ENCODE measurements around the gene CEP41.

CEP41 gene

GRCh38 chr7:130366564-130366963 is 74.3 kb downstream of the CEP41 start:
- no peak for FAIRE-seq

DNA sequence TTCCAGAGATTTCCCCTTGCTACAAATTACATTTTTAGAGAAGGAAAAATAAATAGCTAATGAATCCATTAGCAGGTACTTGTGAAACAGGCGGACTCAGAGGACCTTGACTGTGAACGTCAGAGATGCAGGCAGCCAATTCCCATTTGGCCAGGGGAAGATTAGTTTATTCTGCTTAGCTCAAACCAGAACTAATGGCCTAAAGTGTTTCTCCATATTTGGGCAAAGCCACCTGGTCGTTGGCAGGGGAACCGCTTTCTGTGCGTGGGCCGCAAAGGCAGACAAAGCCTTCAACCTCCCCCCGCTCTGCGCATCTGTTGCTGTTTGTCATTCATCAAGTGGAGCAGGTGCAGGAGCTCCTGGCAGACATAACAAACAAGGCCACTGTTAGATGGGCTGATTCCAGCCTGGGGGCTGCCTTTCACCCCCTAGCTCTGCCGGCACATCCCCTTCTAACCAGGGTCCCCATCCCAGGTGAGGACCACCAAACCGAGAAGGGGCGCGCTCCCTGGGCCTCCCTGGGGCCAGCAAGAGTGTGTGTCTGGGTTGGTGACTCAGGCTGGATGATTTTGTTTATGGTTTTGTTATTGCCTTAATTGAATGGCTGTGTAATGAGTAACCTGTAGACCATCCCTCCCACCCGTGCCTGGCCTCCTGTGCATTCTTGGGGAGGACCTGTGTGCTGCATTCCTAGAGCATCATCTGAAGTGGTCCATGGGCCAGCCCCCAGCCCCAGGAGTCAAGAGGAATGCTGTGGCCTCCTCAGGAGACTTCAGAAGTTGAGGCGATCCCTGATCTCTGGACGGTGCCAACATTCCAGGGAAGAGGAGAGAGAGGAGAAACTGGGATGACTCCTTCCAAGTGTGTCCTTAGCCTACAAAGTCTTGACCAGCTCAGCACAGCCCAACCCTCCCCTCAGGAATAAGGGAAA is 75.0 kb downstream of the CEP41 start:
- no peak for FAIRE-seq

DNA sequence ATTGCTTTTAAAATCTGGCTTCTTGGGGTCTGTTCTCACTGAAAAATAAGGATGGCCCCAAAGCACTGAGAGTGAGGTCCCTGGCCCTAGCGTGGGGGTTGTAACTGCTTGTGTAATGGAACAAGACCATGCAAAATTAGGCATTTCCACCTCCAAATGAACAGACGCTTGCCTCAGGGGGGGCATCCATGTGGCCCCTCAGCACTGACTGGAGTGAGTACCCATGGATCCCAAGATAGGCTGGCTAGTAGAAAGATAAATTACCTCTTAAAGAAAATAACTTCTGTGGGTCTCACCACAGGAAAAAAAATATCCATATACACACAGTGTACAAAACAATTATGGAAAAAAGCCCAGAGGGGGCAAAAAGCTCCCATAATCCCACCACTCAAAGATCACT is 75.7 kb downstream of the CEP41 start:
- FAIRE-seq = no peak

DNA sequence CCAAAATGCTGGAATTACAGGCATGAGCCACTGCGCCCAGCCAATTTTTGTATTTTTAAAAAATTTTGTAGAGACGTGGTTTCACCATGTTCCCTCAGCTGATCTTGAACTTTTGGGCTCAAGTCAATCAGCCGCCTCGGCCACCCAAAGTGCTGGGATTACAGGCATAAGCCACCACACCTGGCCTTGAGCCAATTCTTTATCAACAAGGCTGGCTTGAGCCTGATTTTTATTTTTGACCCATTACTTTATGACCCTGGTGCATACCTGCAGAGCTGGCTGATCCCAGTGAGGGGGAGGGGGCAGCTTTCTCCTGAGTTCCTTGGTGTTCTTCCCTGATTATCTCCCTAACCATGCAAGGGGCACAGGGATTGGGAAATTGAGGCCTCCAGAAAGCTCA is 76.4 kb downstream of the CEP41 start:
- FAIRE-seq = no peak

DNA sequence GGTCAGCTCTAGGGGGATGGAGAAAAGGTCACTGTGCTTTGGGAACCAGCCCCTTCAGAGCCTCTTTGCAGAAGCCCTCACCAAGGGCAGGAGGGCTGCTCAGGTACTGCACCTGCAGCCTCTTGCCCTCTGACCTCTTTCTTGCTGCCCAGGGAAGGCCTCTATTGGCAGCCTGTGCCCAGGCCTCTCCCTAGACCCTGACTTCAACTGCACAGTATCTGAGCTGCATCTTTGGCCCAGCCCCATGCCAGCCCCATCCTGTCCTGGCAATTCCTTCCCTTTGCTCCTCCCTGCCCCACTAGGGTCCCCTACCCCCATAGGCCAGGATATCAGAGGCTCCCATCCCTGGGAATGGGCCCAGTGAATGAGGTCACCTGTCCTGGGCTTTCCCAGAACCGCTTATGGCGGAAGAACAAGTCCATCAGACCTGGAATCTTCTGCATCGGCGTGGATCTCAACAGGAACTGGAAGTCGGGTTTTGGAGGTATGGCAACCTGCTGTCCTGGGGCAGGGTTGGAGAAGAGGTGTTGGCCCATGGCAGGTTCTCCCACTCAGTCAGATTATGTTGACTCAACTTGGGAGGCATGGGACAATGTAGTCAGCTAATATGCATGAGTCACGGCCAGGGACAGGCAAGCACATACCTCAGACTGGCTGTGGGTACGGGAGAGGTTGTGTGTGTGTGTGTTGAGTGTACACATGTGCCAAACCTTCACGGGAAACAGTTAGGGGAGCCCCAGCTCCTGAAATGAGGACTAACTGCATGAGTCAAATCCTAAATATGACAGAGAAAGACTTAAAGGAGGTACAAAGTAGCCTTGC is 77.6 kb downstream of the CEP41 start:
- FAIRE-seq = no peak

GRCh38 chr7:130362251-130362816 is 78.5 kb downstream of the CEP41 start:
- no peak for FAIRE-seq

DNA sequence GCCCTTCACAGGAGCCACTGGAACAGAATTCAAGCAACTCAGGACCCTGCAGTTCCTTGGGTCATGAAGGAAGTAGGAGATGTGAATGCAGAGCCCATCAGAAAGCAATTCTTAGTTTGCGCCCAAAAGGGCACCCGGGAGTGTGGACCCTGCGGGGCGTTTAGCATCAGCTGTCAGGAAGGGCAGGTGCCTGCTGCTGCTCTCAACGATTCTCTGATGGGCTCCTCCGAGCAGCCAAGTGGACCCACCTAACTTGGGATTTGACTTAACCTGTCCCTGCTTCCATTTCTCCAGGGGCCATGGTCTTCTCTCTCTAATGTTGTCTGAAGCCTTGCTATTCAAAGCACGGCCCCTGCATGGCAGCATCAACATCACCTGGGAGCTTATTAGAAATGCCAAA is 79.1 kb downstream of the CEP41 start:
- FAIRE-seq = no peak

- FAIRE-seq = no peak
These were observed 80.3 kb downstream of the CEP41 start for GRCh38 chr7:130360518-130360917.

- no peak for FAIRE-seq
These were observed 81.4 kb downstream of the CEP41 start for GRCh38 chr7:130359276-130359857.

DNA sequence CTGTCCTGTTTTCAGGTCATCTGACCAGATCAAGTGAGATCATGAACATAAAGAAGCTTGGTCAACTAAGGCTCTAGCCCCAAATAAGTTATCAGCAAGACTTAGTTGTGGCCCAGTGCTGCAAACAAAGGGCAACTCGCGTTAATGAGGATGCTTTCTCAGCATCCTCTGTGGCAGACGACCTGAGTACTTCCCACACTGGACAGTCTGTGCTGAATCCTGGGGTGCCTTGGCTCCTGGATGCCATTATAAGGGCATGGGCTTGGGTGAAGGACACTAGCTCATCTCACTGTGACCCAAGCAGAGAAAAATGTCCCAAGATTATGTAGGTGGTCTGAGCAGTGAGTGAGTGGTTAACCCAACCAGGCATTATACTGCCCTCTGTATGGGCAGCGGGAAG is 82.3 kb downstream of the CEP41 start:
- no peak for FAIRE-seq

DNA sequence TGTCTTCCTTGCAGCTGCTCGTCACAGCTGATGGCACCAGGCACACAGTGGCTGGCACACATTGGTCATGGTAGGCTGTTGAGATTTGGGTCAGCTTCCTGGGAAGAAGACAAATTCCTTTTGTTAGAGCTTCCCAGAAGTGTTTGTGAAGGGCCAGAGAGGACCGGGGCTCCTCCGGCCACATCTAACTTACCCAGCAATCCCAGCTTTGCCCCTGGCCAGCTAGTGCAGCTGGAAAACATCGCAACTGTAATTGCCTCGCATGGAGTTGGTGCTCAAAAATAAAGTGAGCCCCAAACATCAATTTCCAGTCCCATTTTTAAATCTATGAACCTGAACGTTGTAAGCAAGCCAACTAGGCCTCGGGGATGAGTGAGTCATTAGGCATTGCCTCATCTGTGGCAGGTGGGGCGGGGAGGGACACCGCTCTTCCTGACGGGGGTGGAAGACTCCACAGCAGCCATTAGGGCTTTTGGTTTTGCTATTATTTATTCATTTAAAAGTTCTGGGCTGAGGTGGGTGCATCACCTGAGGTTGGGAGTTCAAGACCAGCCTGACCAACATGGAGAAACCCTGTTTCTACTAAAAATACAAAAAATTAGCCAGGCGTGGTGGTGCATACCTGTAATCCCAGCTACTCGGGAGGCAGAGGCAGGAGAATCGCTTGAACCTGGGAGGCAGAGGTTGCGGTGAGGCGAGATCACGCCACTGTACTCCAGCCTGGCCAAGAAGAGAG is 83.8 kb downstream of the CEP41 start:
- no peak for FAIRE-seq

- FAIRE-seq = no peak
These were observed 84.5 kb downstream of the CEP41 start for GRCh38 chr7:130356121-130356875.

- FAIRE-seq = no peak
These were observed 87.6 kb downstream of the CEP41 start for GRCh38 chr7:130353196-130353595.

GRCh38 chr7:130352194-130353074 is 88.4 kb downstream of the CEP41 start:
- no peak for FAIRE-seq

GRCh38 chr7:130351791-130352090 is 89.1 kb downstream of the CEP41 start:
- no peak for FAIRE-seq

DNA sequence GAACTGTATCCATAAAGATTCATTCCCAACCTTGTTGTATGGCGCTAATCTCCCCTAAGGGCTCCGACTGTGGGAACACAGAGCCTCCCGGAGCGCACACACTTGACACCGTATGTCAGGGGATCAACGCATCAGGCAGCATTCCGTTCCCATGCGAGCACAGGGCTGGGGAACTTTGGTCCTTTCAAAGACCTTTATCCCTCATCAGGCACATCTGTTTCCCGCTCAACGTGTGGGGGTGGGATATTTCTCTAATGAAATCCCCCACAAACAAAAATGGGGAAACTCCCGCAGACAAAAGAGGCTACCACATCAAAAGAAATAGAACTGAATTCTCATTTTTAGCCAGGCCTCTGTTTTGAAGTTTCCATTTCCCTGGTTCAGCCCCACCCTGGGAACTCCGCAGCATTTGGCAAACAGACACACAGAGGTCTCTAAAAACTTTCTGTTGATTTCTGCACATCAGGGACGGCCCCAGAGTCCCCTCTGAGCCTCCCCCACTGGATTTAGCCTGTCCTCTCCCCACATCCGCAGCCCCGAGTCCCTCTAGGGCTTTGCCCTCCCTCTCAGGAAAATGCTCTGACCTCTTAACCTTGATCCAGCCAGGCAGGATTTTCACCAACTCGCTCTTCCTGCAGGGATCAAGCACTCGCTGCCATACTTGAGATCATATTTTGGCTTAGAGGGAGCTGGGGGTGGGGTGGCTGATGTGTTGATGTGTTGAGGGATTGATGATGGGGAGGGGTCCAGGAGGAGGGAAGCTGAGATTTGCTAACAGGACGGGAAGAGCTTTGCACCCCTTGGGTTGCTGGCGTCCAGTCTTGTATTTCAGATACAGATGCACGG is 89.6 kb downstream of the CEP41 start:
- no peak for FAIRE-seq

DNA sequence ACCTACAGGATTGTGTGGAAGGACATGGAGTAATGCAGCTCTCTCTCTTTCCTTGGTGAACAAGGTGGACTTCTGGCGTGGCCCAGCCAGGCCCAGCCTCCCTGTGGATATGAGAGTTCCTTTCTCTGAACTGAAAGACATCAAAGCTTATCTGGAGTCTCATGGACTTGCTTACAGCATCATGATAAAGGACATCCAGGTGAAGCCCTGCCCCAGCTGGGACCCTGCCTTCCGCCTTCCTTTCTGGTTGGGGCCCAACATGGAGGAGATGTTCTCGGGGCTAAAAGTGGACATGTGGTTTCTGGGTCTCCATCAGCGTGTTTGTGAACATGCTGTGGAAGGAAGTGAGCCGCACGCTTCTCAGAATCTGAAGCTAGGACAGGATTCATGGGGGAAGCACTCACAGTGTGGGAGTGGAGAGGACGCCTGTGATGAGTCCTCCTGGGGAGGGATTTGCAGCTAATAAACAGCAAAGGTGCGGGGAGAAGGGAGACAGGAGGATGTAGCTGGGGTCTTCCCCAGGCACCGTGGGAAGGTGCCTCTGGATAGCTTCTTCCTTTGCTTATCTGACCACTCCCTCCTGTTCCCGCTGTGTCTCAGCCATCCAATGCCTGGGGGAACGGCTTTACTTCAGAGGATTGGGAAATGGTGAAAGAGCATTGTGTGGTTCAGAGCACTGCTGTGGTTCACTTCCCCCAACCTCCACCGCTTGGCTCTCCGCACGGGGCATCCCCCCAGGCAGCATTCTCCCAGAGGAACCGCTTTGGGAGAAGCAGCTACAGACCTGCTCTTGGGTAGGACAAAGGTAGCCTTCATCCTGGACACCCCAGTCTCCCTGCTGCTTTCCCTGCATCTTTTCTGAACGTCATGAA is 90.7 kb downstream of the CEP41 start:
- FAIRE-seq = no peak

GRCh38 chr7:130346941-130347340 is 93.9 kb downstream of the CEP41 start:
- FAIRE-seq = no peak
